Activated CD4-positive, alpha-beta T cell treated with anti-CD3 and anti-CD28 coated beads for 36 hours (primary cell): ENCODE measurements around the gene TRIOBP. TPM values are rescaled to one million over a fixed set of nuclear protein-coding genes. Genes with fewer than 3 reads are reported as not detected.

Experiments
- ATAC-seq: fragments of 200-7000 bp; cut with Tn5 transposase; one replicate; pipeline ENCODE4 v1.10.0; 2021; ENCODE audit warnings: mild to moderate bottlenecking, moderate library complexity
- CTCF ChIA-PET: fragments of 350-600 bp; sonication (Branson Sonifier 250); formaldehyde crosslinking; loops from one replicate; lab custom pipeline; 2021; ENCODE audit warnings: antibody characterized with exemption; lab: Charles Lee
- POLR2A ChIA-PET: fragments of 350-600 bp; sonication (Branson Sonifier 250); formaldehyde crosslinking; loops from one replicate; lab custom pipeline; 2021; ENCODE audit warnings: antibody characterized with exemption, inconsistent platforms; lab: Charles Lee
- DNase-seq: peaks from one replicate; pipeline ENCODE4 v3.0.0-alpha.2; 2020
- H3K27ac Mint-ChIP-seq: one replicate; pipeline ENCODE4 v1.8.0; 2021; ENCODE audit warnings: mixed read lengths
- H3K27me3 Mint-ChIP-seq: one replicate; pipeline ENCODE4 v1.8.0; 2021; ENCODE audit warnings: mixed read lengths
- H3K36me3 Mint-ChIP-seq: one replicate; pipeline ENCODE4 v1.8.0; 2021; ENCODE audit warnings: low read depth, mixed read lengths
- H3K4me1 Mint-ChIP-seq: one replicate; pipeline ENCODE4 v1.8.0; 2021; ENCODE audit warnings: mixed read lengths
- H3K4me3 Mint-ChIP-seq: one replicate; pipeline ENCODE4 v1.8.0; 2021; ENCODE audit warnings: mild to moderate bottlenecking, moderate library complexity, mixed read lengths
- H3K9me3 Mint-ChIP-seq: one replicate; pipeline ENCODE4 v1.8.0; 2021; ENCODE audit warnings: low read depth, mixed read lengths
- intact Hi-C, 2 experiments: fragments of 100-400 bp; cut with DNase I in 1 of 2; cut with micrococcal nuclease in 1 of 2; formaldehyde crosslinking; loops; one replicate each; pipeline versions ENCODE4 v1.14.2 to v1.15.1; 2022 to 2024; cut with DNase I, micrococcal nuclease
- total RNA-seq, 2 experiments: library from RNA; stranded (reverse); gene quantifications; one replicate each; pipeline ENCODE4 v1.2.3, GENCODE V29; 2021

The TRIOBP gene
- total RNA-seq, 2 experiments from 2014 or later = 23.3 to 26.1 TPM

- no peak for ATAC-seq
- DNase-seq = no peak
- Mint-ChIP-seq H3K27ac (no peak overlapping the region), H3K9me3 (no peaks in the 10 kb centered on the region), H3K27me3 (no peaks in the 10 kb centered on the region), H3K4me1 (no peaks in the 10 kb centered on the region), H3K36me3 (peaks cover 4% of the 10 kb centered on the region), H3K4me3 (no peak overlapping the region)
- CTCF ChIA-PET = no interaction called here
- POLR2A ChIA-PET = interaction anchor here (0.6 kb wide), 1 partner anchor 18 kb away, joined by 3 read pairs; no protein-coding TSS in a partner anchor
- intact Hi-C loops = no loop called here
These were observed 69.2 kb downstream of the TRIOBP start for GRCh38 chr22:37765953-37766576.

DNA sequence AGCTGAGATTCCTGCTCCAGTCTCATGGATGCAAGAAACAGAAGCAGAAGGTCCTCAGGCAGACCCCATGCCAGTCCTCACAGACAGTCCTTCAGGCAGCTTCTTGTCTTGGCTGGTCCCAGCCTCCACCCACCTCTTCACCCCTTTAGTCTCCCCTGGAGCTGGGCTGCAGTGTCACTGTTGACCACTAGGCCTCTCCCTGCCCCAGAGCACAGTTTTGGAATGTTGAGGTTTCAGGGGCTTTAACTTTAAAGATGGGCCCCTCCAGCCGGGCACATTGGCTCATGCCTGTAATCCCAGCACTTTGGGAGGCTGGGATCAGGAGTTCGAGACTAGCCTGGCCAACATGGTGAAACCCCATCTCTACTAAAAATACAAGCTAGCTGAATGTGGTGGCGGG lies 71.4 kb downstream of the TRIOBP start:
- Mint-ChIP-seq H3K4me1 (no peaks in the 10 kb centered on the region), H3K36me3 (peaks cover 7% of the 10 kb centered on the region), H3K4me3 (no peak overlapping the region), H3K9me3 (no peaks in the 10 kb centered on the region), H3K27me3 (no peaks in the 10 kb centered on the region), H3K27ac (no peak overlapping the region)
- DNase-seq (peak; percentile 16), ATAC-seq (no peak)
- ChIA-PET POLR2A (no interaction called here), CTCF (interaction anchor here (0.9 kb wide), 1 partner anchor 95 kb away, joined by 4 read pairs; no protein-coding TSS in a partner anchor)
- intact Hi-C loops = no loop called here

DNA sequence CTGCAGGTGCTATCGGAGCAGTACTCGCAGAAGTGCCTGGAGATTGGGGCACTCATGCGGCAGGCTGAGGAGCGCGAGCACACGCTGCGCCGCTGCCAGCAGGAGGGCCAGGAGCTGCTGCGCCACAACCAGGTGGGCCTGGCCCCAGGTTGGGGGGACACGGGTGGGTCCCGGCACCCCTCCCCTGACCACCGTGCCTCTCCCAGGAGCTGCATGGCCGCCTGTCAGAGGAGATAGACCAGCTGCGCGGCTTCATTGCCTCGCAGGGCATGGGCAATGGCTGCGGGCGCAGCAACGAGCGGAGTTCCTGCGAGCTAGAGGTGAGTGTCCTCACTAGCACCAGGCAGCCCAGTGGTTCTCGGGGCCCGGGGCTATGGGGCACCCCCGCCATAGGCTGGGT lies 72.2 kb downstream of the TRIOBP start:
- Mint-ChIP-seq H3K9me3 (no peaks in the 10 kb centered on the region), H3K27ac (no peak overlapping the region), H3K27me3 (no peaks in the 10 kb centered on the region), H3K4me1 (no peaks in the 10 kb centered on the region), H3K4me3 (no peak overlapping the region), H3K36me3 (peaks cover 7% of the 10 kb centered on the region)
- intact Hi-C loops = no loop called here
- ATAC-seq (no peak), DNase-seq (no peak)
- CTCF ChIA-PET = no interaction called here
- POLR2A ChIA-PET = no interaction called here

DNA sequence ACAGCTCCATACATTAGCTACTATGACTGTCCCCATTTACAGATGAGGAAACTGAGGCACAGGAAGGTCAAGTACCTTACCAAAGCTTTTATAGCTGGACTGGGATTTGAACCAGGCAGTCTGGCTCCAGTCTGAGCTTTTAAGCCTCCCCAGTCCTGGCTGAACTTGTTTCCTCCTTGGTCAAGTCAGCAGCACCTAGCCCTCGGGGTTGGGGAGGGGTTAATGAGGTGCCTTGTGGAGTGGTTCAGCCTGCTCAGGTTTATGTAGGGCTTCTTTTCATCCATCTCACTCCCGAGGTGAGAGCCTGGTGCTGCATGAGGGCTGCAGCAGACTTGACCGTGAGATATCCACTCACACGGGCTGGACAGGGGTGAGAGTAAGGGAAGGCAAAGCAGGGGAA lies 74.2 kb downstream of the TRIOBP start:
- ATAC-seq (no peak), DNase-seq (no peak)
- ChIA-PET CTCF (no interaction called here), POLR2A (no interaction called here)
- peaks cover 4% of the 10 kb centered on the region for H3K36me3 Mint-ChIP-seq
- intact Hi-C loops = no loop called here
- H3K4me1 Mint-ChIP-seq = no peaks in the 10 kb centered on the region
- no peaks in the 10 kb centered on the region for H3K27me3 Mint-ChIP-seq
- H3K27ac Mint-ChIP-seq = no peak overlapping the region
- no peak overlapping the region for H3K4me3 Mint-ChIP-seq
- no peaks in the 10 kb centered on the region for H3K9me3 Mint-ChIP-seq

GRCh38 chr22:37771702-37772427 lies 75.0 kb downstream of the TRIOBP start:
- Mint-ChIP-seq H3K4me3 (no peak overlapping the region), H3K9me3 (no peaks in the 10 kb centered on the region), H3K27ac (no peak overlapping the region), H3K36me3 (peaks cover 4% of the 10 kb centered on the region), H3K4me1 (no peaks in the 10 kb centered on the region), H3K27me3 (no peaks in the 10 kb centered on the region)
- ChIA-PET POLR2A (no interaction called here), CTCF (interaction anchor here (0.6 kb wide), 1 partner anchor 92 kb away, joined by 4 read pairs; no protein-coding TSS in a partner anchor)
- no peak for ATAC-seq
- intact Hi-C loops = no loop called here
- DNase-seq = no peak

GRCh38 chr22:37774728-37775127 lies 77.9 kb downstream of the TRIOBP start:
- H3K27ac Mint-ChIP-seq = no peak overlapping the region
- peaks cover 4% of the 10 kb centered on the region for H3K36me3 Mint-ChIP-seq
- no peak for ATAC-seq

GRCh38 chr22:37775785-37776638 lies 79.2 kb downstream of the TRIOBP start:
- Mint-ChIP-seq H3K4me3 (no peak overlapping the region), H3K4me1 (no peaks in the 10 kb centered on the region), H3K9me3 (no peaks in the 10 kb centered on the region), H3K27ac (no peak overlapping the region), H3K27me3 (no peaks in the 10 kb centered on the region), H3K36me3 (peaks cover 3% of the 10 kb centered on the region)
- DNase-seq (no peak), ATAC-seq (no peak)
- ChIA-PET POLR2A (interaction anchor here (0.6 kb wide), 2 partner anchors 61 to 1493 kb away, joined by 6 to 9 read pairs; no protein-coding TSS in a partner anchor), CTCF (interaction anchor here (0.6 kb wide), 1 partner anchor 12 kb away, joined by 4 read pairs; no protein-coding TSS in a partner anchor)
- intact Hi-C loops = no loop called here

More at GRCh38 chr22:37774728-37775127, 77.9 kb downstream of the TRIOBP start:
- Mint-ChIP-seq H3K27me3 (no peaks in the 10 kb centered on the region), H3K9me3 (no peaks in the 10 kb centered on the region), H3K4me3 (no peak overlapping the region), H3K4me1 (no peaks in the 10 kb centered on the region)
- CTCF ChIA-PET = no interaction called here
- DNase-seq = no peak
- intact Hi-C loops = no loop called here
- POLR2A ChIA-PET = no interaction called here

DNA sequence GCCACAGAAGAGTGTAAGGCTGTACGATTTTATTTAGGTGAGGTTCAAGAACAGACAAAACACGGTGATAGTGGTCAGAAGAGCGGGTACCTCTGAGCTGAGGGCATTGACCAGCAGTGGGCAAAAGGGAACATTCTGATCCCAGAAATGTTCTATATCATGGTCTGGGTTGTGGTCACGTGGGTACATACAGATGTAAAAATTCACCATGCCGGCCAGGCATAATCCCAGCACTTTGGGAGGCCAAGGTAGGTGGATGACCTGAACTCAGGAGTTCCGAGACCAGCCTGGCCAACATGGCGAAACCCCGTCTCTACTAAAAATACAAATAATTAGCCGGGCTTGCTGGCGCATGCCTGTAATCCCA lies 79.8 kb downstream of the TRIOBP start:
- DNase-seq (no peak), ATAC-seq (no peak)
- ChIA-PET POLR2A (no interaction called here), CTCF (interaction anchor here (0.6 kb wide), 1 partner anchor 12 kb away, joined by 4 read pairs; no protein-coding TSS in a partner anchor)
- intact Hi-C loops = no loop called here
- Mint-ChIP-seq H3K4me1 (no peaks in the 10 kb centered on the region), H3K27me3 (no peaks in the 10 kb centered on the region), H3K27ac (no peak overlapping the region), H3K36me3 (peaks cover 3% of the 10 kb centered on the region), H3K4me3 (no peak overlapping the region), H3K9me3 (no peaks in the 10 kb centered on the region)

DNA sequence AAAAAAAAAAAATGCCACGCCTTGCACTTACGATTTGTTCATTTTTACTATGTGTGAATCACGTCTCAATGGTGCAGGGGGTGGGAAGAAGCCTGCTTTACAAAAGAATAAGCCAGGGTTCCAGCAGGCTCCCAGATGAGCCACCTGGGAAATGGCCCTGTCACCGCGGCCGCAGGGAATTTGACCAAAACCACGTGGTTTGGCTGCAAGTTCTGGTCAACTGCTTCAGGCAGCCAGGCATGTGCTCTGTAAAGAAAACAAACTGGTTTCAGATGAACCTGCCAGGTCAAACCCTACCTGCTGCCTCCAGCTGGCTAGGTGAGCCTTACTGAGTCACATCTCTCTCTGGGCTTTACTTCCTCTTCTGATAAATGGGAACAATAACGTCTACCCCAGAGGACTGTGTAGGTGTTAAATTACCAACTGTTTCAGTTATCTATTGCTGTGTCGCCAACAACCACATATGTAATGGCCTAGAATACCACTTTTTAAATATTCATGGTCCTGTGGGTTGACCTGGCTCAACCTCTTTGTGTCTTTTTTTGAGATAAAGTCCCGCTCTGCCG lies 80.4 kb downstream of the TRIOBP start:
- peaks cover 3% of the 10 kb centered on the region for H3K36me3 Mint-ChIP-seq
- H3K9me3 Mint-ChIP-seq = no peaks in the 10 kb centered on the region
- CTCF ChIA-PET = no interaction called here
- H3K4me1 Mint-ChIP-seq = no peaks in the 10 kb centered on the region
- no peak overlapping the region for H3K4me3 Mint-ChIP-seq
- DNase-seq (no peak), ATAC-seq (no peak)
- H3K27me3 Mint-ChIP-seq = no peaks in the 10 kb centered on the region
- POLR2A ChIA-PET = no interaction called here
- H3K27ac Mint-ChIP-seq = no peak overlapping the region
- intact Hi-C loops = no loop called here

DNA sequence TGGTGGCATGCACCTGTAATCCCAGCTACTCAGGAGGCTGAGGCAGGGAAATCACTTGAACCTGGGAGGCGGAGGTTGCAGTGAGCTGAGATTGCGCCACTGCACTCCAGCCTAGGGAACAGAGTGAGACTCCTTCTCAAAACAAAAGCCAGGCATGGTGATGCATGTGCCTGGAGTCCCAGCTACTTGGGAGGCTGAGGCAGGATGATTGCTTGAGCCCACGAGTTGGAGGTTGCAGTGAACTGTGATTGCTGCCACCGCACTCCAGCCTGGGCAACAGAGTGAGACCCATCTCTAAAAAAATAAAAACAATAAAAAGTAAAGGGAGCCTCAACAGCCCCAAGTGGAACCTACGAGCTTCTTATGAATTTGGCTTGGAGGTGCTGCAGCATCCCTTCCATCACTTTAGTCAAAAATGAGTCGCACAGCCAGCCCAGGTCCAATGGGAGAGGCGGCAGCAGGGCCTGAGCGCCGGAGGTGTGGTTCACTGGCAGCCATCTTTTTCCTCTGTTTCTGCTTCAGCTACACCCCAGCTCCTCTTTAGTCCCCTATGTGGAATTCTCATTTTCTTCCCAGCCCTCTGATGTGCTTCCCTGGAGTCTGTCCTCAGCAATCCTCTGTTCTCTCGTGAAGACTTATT lies 81.6 kb downstream of the TRIOBP start:
- CTCF ChIA-PET = interaction anchor here (0.6 kb wide), 1 partner anchor 301 kb away, joined by 3 read pairs; no protein-coding TSS in a partner anchor
- Mint-ChIP-seq H3K27me3 (no peaks in the 10 kb centered on the region), H3K27ac (no peak overlapping the region), H3K36me3 (no peaks in the 10 kb centered on the region), H3K4me3 (no peak overlapping the region), H3K4me1 (no peaks in the 10 kb centered on the region), H3K9me3 (no peaks in the 10 kb centered on the region)
- intact Hi-C loops = no loop called here
- DNase-seq (no peak), ATAC-seq (no peak)
- POLR2A ChIA-PET = no interaction called here
